Activated CD4-positive, alpha-beta T cell treated with anti-CD3 and anti-CD28 coated beads for 36 hours (primary cell): ENCODE data around the gene SMURF2. TPM values are rescaled to one million over a fixed set of nuclear protein-coding genes. Genes with fewer than 3 reads are reported as not detected.
"Not testable (repeated sequence)": the region's sequence is repeated elsewhere in the genome, so short reads cannot be mapped to it uniquely, and the experiment has no call there.

Experiments used
- ATAC-seq: fragments of 200-7000 bp; cut with Tn5 transposase; one replicate; pipeline ENCODE4 v1.10.0; 2021; ENCODE audit warnings: mild to moderate bottlenecking, moderate library complexity
- CTCF ChIA-PET: fragments of 350-600 bp; sonication (Branson Sonifier 250); formaldehyde crosslinking; loops from one replicate; lab custom pipeline; 2021; ENCODE audit warnings: antibody characterized with exemption; lab: Charles Lee
- POLR2A ChIA-PET: fragments of 350-600 bp; sonication (Branson Sonifier 250); formaldehyde crosslinking; loops from one replicate; lab custom pipeline; 2021; ENCODE audit warnings: antibody characterized with exemption, inconsistent platforms; lab: Charles Lee
- DNase-seq: peaks from one replicate; pipeline ENCODE4 v3.0.0-alpha.2; 2020
- H3K27ac Mint-ChIP-seq: one replicate; pipeline ENCODE4 v1.8.0; 2021; ENCODE audit warnings: mixed read lengths
- H3K27me3 Mint-ChIP-seq: one replicate; pipeline ENCODE4 v1.8.0; 2021; ENCODE audit warnings: mixed read lengths
- H3K36me3 Mint-ChIP-seq: one replicate; pipeline ENCODE4 v1.8.0; 2021; ENCODE audit warnings: low read depth, mixed read lengths
- H3K4me1 Mint-ChIP-seq: one replicate; pipeline ENCODE4 v1.8.0; 2021; ENCODE audit warnings: mixed read lengths
- H3K4me3 Mint-ChIP-seq: one replicate; pipeline ENCODE4 v1.8.0; 2021; ENCODE audit warnings: mild to moderate bottlenecking, moderate library complexity, mixed read lengths
- H3K9me3 Mint-ChIP-seq: one replicate; pipeline ENCODE4 v1.8.0; 2021; ENCODE audit warnings: low read depth, mixed read lengths
- intact Hi-C, 2 experiments: fragments of 100-400 bp; cut with DNase I in 1 of 2; cut with micrococcal nuclease in 1 of 2; formaldehyde crosslinking; loops; one replicate each; pipeline versions ENCODE4 v1.14.2 to v1.15.1; 2022 to 2024; cut with DNase I, micrococcal nuclease
- total RNA-seq, 2 experiments: library from RNA; stranded (reverse); gene quantifications; one replicate each; pipeline ENCODE4 v1.2.3, GENCODE V29; 2021

The SMURF2 gene
- total RNA-seq, 2 experiments from 2014 or later, result 13.9 to 15.0 TPM

GRCh38 chr17:64596439-64596838, 65.7 kb downstream of the SMURF2 start:
- intact Hi-C loops, result no loop called here
- peaks cover 40% of the 10 kb centered on the region for H3K4me1 Mint-ChIP-seq
- H3K9me3 Mint-ChIP-seq, result no peaks in the 10 kb centered on the region
- POLR2A ChIA-PET, result no interaction called here
- DNase-seq (no peak), ATAC-seq (no peak)
- no peak overlapping the region for H3K4me3 Mint-ChIP-seq
- no peaks in the 10 kb centered on the region for H3K27me3 Mint-ChIP-seq
- no peak overlapping the region for H3K27ac Mint-ChIP-seq
- CTCF ChIA-PET, result interaction anchor here (0.7 to 1.6 kb wide), 5 partner anchors 10 to 105 kb away, joined by 3 to 4 read pairs (median 3); no protein-coding TSS in a partner anchor
- H3K36me3 Mint-ChIP-seq, result peaks cover 18% of the 10 kb centered on the region

GRCh38 chr17:64591944-64592343, 70.2 kb downstream of the SMURF2 start:
- H3K27me3 Mint-ChIP-seq, result no peaks in the 10 kb centered on the region
- CTCF ChIA-PET, result interaction anchor here (0.8 kb wide), 1 partner anchor 285 kb away, joined by 3 read pairs; no protein-coding TSS in a partner anchor
- H3K36me3 Mint-ChIP-seq, result peaks cover 20% of the 10 kb centered on the region
- no peak overlapping the region for H3K27ac Mint-ChIP-seq
- POLR2A ChIA-PET, result no interaction called here
- intact Hi-C loops, result no loop called here
- H3K4me3 Mint-ChIP-seq, result no peak overlapping the region
- ATAC-seq, result no peak
- H3K4me1 Mint-ChIP-seq, result peaks cover 19% of the 10 kb centered on the region
- no peak for DNase-seq
- H3K9me3 Mint-ChIP-seq, result no peaks in the 10 kb centered on the region

DNA sequence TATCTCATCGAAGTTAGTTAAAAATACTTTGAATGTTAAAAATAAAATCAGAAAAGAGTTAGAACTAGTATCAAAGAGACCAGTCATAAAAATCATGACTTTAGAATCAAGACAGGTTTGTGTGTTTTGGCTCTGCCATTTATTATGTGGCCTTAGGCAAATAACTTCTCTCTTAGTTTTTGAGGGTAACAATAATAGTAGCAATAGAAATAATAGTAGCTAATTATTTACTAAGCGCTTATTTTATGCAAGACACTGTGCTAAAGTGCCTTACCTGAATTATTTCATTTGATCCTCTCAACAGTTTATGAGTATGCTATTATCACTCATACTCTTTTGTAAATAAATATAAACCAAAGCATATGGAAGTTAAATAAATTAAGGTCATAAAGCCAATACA, 77.0 kb downstream of the SMURF2 start:
- Mint-ChIP-seq H3K4me1 (peaks cover 19% of the 10 kb centered on the region), H3K27me3 (no peaks in the 10 kb centered on the region), H3K9me3 (no peaks in the 10 kb centered on the region), H3K36me3 (peaks cover 18% of the 10 kb centered on the region), H3K4me3 (no peak overlapping the region), H3K27ac (no peak overlapping the region)
- DNase-seq, result no peak
- CTCF ChIA-PET, result interaction anchor here (0.9 to 1.7 kb wide), 2 partner anchors 14 to 41 kb away, joined by 3 read pairs; no protein-coding TSS in a partner anchor
- intact Hi-C loops, result no loop called here
- no peak for ATAC-seq
- POLR2A ChIA-PET, result no interaction called here

GRCh38 chr17:64583038-64583437, 79.1 kb downstream of the SMURF2 start:
- DNase-seq, result no peak
- Mint-ChIP-seq H3K4me1 (peaks cover 26% of the 10 kb centered on the region), H3K27me3 (no peaks in the 10 kb centered on the region), H3K9me3 (no peaks in the 10 kb centered on the region), H3K27ac (no peak overlapping the region), H3K4me3 (no peak overlapping the region), H3K36me3 (peaks cover 19% of the 10 kb centered on the region)
- intact Hi-C loops, result no loop called here
- ATAC-seq, result no peak
- CTCF ChIA-PET, result interaction anchor here (0.6 to 1.9 kb wide), 5 partner anchors 10 to 567 kb away, joined by 3 to 4 read pairs (median 3); no protein-coding TSS in a partner anchor
- POLR2A ChIA-PET, result interaction anchor here (0.6 kb wide), 1 partner anchor 29 kb away, joined by 3 read pairs; no protein-coding TSS in a partner anchor

- DNase-seq (peak; percentile 30), ATAC-seq (peak; percentile 92)
- H3K4me3 Mint-ChIP-seq, result peak overlapping the region; percentile 15
- no peaks in the 10 kb centered on the region for H3K9me3 Mint-ChIP-seq
- ChIA-PET CTCF (interaction anchor here (0.6 to 1.3 kb wide), 6 partner anchors 13 to 88 kb away, joined by 3 to 5 read pairs (median 3); no protein-coding TSS in a partner anchor), POLR2A (no interaction called here)
- peaks cover 25% of the 10 kb centered on the region for H3K36me3 Mint-ChIP-seq
- H3K4me1 Mint-ChIP-seq, result peaks cover 26% of the 10 kb centered on the region
- H3K27me3 Mint-ChIP-seq, result no peaks in the 10 kb centered on the region
- H3K27ac Mint-ChIP-seq, result peak overlapping the region; percentile 85
- intact Hi-C loops, result loop anchor here (1.0 to 2.0 kb wide), 10 partner anchors 7 to 84 kb away; partner anchors contain the start of genes CEP95 (in 1 of the 2), DDX5 (in 1 of the 2) and POLG2 (in 1 of the 2)
Measured at GRCh38 chr17:64580384-64581315, 81.5 kb downstream of the SMURF2 start.

GRCh38 chr17:64579917-64580316, 82.2 kb downstream of the SMURF2 start:
- no peaks in the 10 kb centered on the region for H3K27me3 Mint-ChIP-seq
- CTCF ChIA-PET, result interaction anchor here (0.7 to 1.3 kb wide), 4 partner anchors 13 to 87 kb away, joined by 3 read pairs; no protein-coding TSS in a partner anchor

DNA sequence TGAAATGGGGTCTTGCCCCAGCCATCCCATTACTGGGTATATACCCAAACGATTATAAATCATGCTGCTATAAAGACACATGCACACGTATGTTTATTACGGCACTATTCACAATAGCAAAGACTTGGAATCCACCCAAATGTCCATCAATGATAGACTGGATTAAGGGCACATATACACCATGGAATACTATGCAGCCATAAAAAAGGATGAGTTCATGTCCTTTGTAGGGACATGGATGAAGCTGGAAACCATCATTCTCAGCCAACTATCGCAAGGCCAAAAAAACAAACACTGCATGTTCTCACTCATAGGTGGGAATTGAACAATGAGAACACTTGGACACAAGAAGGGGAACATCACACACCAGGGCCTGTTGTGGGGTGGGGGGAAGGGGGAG, 85.1 kb downstream of the SMURF2 start:
- DNase-seq, H3K27ac Mint-ChIP-seq, ATAC-seq, H3K4me3 Mint-ChIP-seq, H3K9me3 Mint-ChIP-seq, POLR2A ChIA-PET, H3K27me3 Mint-ChIP-seq, intact Hi-C loops: not testable (repeated sequence)
- CTCF ChIA-PET, result interaction anchor here (0.8 to 0.9 kb wide), 2 partner anchors 22 to 72 kb away, joined by 3 read pairs; no protein-coding TSS in a partner anchor
- Mint-ChIP-seq H3K36me3 (peaks cover 16% of the 10 kb centered on the region), H3K4me1 (peaks cover 35% of the 10 kb centered on the region)

More at GRCh38 chr17:64579917-64580316, 82.2 kb downstream of the SMURF2 start:
- no peak for ATAC-seq
- H3K4me3 Mint-ChIP-seq, result no peak overlapping the region
- H3K4me1 Mint-ChIP-seq, result peaks cover 26% of the 10 kb centered on the region
- peaks cover 25% of the 10 kb centered on the region for H3K36me3 Mint-ChIP-seq
- no peaks in the 10 kb centered on the region for H3K9me3 Mint-ChIP-seq
- peak overlapping the region; percentile 51 for H3K27ac Mint-ChIP-seq
- DNase-seq, result no peak
- POLR2A ChIA-PET, result no interaction called here
- intact Hi-C loops, result loop anchor here (2.0 kb wide), 5 partner anchors 19 to 83 kb away; partner anchors contain the start of gene POLG2 (in 1 of the 2)

GRCh38 chr17:64575431-64575830, 86.7 kb downstream of the SMURF2 start:
- intact Hi-C loops, result no loop called here
- CTCF ChIA-PET, result interaction anchor here (0.6 to 1.8 kb wide), 10 partner anchors 20 to 193 kb away, joined by 3 to 7 read pairs (median 4); no protein-coding TSS in a partner anchor
- H3K4me1 Mint-ChIP-seq, result peaks cover 21% of the 10 kb centered on the region
- H3K27me3 Mint-ChIP-seq, result no peaks in the 10 kb centered on the region
- POLR2A ChIA-PET, result interaction anchor here (0.5 to 1.4 kb wide), 3 partner anchors 69 to 182 kb away, joined by 3 read pairs; partner anchors contain the start of genes CEP95 and POLG2
- DNase-seq (no peak), ATAC-seq (no peak)
- peaks cover 11% of the 10 kb centered on the region for H3K36me3 Mint-ChIP-seq
- H3K27ac Mint-ChIP-seq, result no peak overlapping the region
- H3K9me3 Mint-ChIP-seq, result no peaks in the 10 kb centered on the region
- H3K4me3 Mint-ChIP-seq, result no peak overlapping the region

GRCh38 chr17:64574646-64575045, 87.5 kb downstream of the SMURF2 start:
- Mint-ChIP-seq H3K4me1 (peaks cover 14% of the 10 kb centered on the region), H3K9me3 (no peaks in the 10 kb centered on the region), H3K36me3 (peaks cover 7% of the 10 kb centered on the region), H3K27ac (no peak overlapping the region), H3K27me3 (no peaks in the 10 kb centered on the region), H3K4me3 (no peak overlapping the region)
- intact Hi-C loops, result loop anchor here in 1 of 2 experiments (5.0 kb wide), 1 partner anchor 73 kb away; no protein-coding TSS in a partner anchor
- DNase-seq (no peak), ATAC-seq (no peak)
- POLR2A ChIA-PET, result interaction anchor here (0.7 to 1.4 kb wide), 2 partner anchors 78 to 1199 kb away, joined by 3 read pairs; partner anchors contain the start of gene POLG2
- CTCF ChIA-PET, result interaction anchor here (0.5 to 1.8 kb wide), 9 partner anchors 11 to 82 kb away, joined by 3 to 7 read pairs (median 3); no protein-coding TSS in a partner anchor

GRCh38 chr17:64573214-64573613, 88.9 kb downstream of the SMURF2 start:
- peaks cover 12% of the 10 kb centered on the region for H3K4me1 Mint-ChIP-seq
- peak; percentile 72 for ATAC-seq
- peaks cover 10% of the 10 kb centered on the region for H3K36me3 Mint-ChIP-seq
- H3K9me3 Mint-ChIP-seq, result no peaks in the 10 kb centered on the region
- CTCF ChIA-PET, result interaction anchor here (0.9 to 1.8 kb wide), 7 partner anchors 10 to 205 kb away, joined by 4 to 7 read pairs (median 4); no protein-coding TSS in a partner anchor
- H3K27me3 Mint-ChIP-seq, result no peaks in the 10 kb centered on the region
- intact Hi-C loops, result loop anchor here (1.0 to 5.0 kb wide), 5 partner anchors 8 to 76 kb away; no protein-coding TSS in a partner anchor
- no peak overlapping the region for H3K27ac Mint-ChIP-seq
- POLR2A ChIA-PET, result interaction anchor here (0.6 to 1.5 kb wide), 3 partner anchors 20 to 1714 kb away, joined by 3 to 5 read pairs (median 4); partner anchors contain the start of genes CEP95 and DDX5
- peak; percentile 14 for DNase-seq
- no peak overlapping the region for H3K4me3 Mint-ChIP-seq
